Ishikawa (cell line): ENCODE results near the gene FRRS1.

Experiments used
- CEBPB ChIP-seq: IDR thresholded peaks from 2 replicates; pipeline ENCODE4 v1.6.1; 2012
- CREB1 ChIP-seq: IDR thresholded peaks from 2 replicates; pipeline ENCODE4 v1.6.1; 2012; ENCODE audit warnings: low read depth
- EGR1 ChIP-seq: IDR thresholded peaks from 2 replicates; pipeline ENCODE4 v1.6.1; 2012
- EP300 ChIP-seq: IDR thresholded peaks from 2 replicates; pipeline ENCODE4 v1.6.1; 2012; ENCODE audit warnings: borderline replicate concordance
- FOXM1 ChIP-seq: IDR thresholded peaks from 2 replicates; pipeline ENCODE4 v1.6.1; 2012; ENCODE audit warnings: low read depth, borderline replicate concordance
- RAD21 ChIP-seq: IDR thresholded peaks from 2 replicates; pipeline ENCODE4 v1.6.1; 2012; ENCODE audit warnings: low read depth
- YY1 ChIP-seq: IDR thresholded peaks from 2 replicates; pipeline ENCODE4 v1.6.1; 2012; ENCODE audit warnings: low read depth
- TF ChIP-seq, protein P1 (sequence below): IDR thresholded peaks from 2 replicates; pipeline ENCODE4 v1.6.1; 2012

DNA sequence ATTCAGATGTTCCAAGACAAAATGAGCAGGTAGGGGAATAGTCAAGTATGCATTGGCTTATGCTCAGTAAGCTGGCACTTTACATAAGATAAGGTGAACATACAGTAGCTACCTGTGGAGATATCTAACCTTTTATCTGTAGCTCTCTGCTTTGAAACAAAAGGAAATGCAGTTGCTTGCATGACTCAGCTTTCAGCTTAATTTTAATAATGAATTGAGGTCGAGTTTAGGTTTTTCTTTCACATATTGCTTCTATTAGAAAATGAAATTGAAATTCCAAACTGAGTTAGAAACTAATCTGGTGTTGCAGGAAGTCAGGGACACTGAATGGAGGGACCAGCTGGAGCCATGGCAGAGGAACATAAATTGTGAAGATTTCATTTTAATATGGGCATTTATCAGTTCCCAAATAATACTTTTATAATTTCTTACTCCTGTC is 8.3 kb downstream of the FRRS1 start:
- TF ChIP-seq FOXM1 = no peak
- no peak for TF ChIP-seq RAD21
- TF ChIP-seq EGR1 = no peak
- TF ChIP-seq CEBPB = no peak
- TF ChIP-seq EP300 = no peak
- no peak for TF ChIP-seq YY1
- TF ChIP-seq, protein P1, sequence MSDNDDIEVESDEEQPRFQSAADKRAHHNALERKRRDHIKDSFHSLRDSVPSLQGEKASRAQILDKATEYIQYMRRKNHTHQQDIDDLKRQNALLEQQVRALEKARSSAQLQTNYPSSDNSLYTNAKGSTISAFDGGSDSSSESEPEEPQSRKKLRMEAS = no peak
- no peak for TF ChIP-seq CREB1
